NCI-H345 treated with DMSO at 0.1 percent for 48 hours (cell line): ENCODE results near the gene ZNF664.
"Not testable (repeated sequence)": the region's sequence is repeated elsewhere in the genome, so short reads cannot be mapped to it uniquely, and the experiment has no call there.

ENCODE experiments used
- DNase-seq: peaks from one replicate; lab custom pipeline; 2025; ENCODE audit not compliant: unreplicated experiment; lab: John Stamatoyannopoulos, UW

ZNF664 gene

GRCh38 chr12:123941000-123941399 is 32.0 kb upstream of the ZNF664 start:
- DNase-seq: no peak

- no peak for DNase-seq
Observed at GRCh38 chr12:123941624-123942237, 31.3 kb upstream of the ZNF664 start.

- no peak for DNase-seq
Observed at GRCh38 chr12:123942238-123942653, 30.8 kb upstream of the ZNF664 start.

GRCh38 chr12:123942911-123943648 is 29.9 kb upstream of the ZNF664 start:
- DNase-seq: no peak

GRCh38 chr12:123943816-123944215 is 29.2 kb upstream of the ZNF664 start:
- no peak for DNase-seq

- no peak for DNase-seq
Observed at GRCh38 chr12:123944696-123945095, 28.3 kb upstream of the ZNF664 start.

GRCh38 chr12:123945287-123946151 is 27.5 kb upstream of the ZNF664 start:
- DNase-seq: no peak

- no peak for DNase-seq
Observed at GRCh38 chr12:123946152-123946515, 26.9 kb upstream of the ZNF664 start.

- not testable (repeated sequence) for DNase-seq
Observed at GRCh38 chr12:123946516-123947505, 26.2 kb upstream of the ZNF664 start.

- not testable (repeated sequence) for DNase-seq
Observed at GRCh38 chr12:123947531-123947930, 25.5 kb upstream of the ZNF664 start.

GRCh38 chr12:123948401-123948795 is 24.6 kb upstream of the ZNF664 start:
- no peak for DNase-seq

GRCh38 chr12:123948796-123949769 is 23.9 kb upstream of the ZNF664 start:
- DNase-seq: no peak

GRCh38 chr12:123949770-123950165 is 23.2 kb upstream of the ZNF664 start:
- DNase-seq: no peak

- no peak for DNase-seq
Observed at GRCh38 chr12:123950476-123951349, 22.3 kb upstream of the ZNF664 start.

- no peak for DNase-seq
Observed at GRCh38 chr12:123951467-123951866, 21.5 kb upstream of the ZNF664 start.

GRCh38 chr12:123952037-123952436 is 21.0 kb upstream of the ZNF664 start:
- no peak for DNase-seq

- no peak for DNase-seq
Observed at GRCh38 chr12:123954647-123955350, 18.2 kb upstream of the ZNF664 start.

- DNase-seq: no peak
Observed at GRCh38 chr12:123956249-123956648, 16.8 kb upstream of the ZNF664 start.
